ENCODE data around the gene UBE2Q2.
"Not testable (repeated sequence)": the region's sequence is repeated elsewhere in the genome, so short reads cannot be mapped to it uniquely, and the experiment has no call there.

UBE2Q2 gene

GRCh38 chr15:75905231-75905630, 62.0 kb downstream of the UBE2Q2 start:
- TF ChIP-seq, protein P1, sequence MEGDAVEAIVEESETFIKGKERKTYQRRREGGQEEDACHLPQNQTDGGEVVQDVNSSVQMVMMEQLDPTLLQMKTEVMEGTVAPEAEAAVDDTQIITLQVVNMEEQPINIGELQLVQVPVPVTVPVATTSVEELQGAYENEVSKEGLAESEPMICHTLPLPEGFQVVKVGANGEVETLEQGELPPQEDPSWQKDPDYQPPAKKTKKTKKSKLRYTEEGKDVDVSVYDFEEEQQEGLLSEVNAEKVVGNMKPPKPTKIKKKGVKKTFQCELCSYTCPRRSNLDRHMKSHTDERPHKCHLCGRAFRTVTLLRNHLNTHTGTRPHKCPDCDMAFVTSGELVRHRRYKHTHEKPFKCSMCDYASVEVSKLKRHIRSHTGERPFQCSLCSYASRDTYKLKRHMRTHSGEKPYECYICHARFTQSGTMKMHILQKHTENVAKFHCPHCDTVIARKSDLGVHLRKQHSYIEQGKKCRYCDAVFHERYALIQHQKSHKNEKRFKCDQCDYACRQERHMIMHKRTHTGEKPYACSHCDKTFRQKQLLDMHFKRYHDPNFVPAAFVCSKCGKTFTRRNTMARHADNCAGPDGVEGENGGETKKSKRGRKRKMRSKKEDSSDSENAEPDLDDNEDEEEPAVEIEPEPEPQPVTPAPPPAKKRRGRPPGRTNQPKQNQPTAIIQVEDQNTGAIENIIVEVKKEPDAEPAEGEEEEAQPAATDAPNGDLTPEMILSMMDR (IDR thresholded peaks at IDR 0.05; ENCODE audit: control extremely low read depth, extremely low read depth, low read depth, missing control alignments), result no peak
- CTCF ChIA-PET, result no interaction called here
- no peak for DNase-seq (ENCODE audit: extremely low spot score)
- POLR2A ChIA-PET, result no interaction called here

DNA sequence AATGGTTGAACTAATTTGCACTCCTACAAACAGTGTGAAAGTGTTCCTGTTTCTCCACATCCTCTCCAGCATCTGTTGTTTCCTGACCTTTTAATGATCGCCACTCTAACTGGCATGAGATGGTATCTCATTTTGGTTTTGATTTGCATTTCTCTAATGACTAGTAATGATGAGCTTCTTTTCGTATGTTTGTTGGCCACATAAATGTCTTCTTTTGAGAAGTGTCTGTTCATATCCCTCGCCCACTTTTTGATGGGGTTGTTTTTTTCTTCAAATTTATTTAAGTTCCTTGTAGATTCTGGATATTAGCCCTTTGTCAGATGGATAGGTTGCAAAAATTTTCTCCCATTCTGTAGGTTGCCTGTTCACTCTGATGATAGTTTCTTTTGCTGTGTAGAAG, 67.1 kb downstream of the UBE2Q2 start:
- DNase-seq (ENCODE audit: extremely low spot score); POLR2A ChIA-PET: not testable (repeated sequence)
- CTCF ChIA-PET, result interaction anchor here (1.5 to 2.3 kb wide), 2 partner anchors 11 to 14 kb away, joined by 3 to 6 read pairs; no protein-coding TSS in a partner anchor

- POLR2A ChIA-PET, result no interaction called here
- CTCF ChIA-PET, result no interaction called here
- no peak for DNase-seq (ENCODE audit: extremely low spot score)
- TF ChIP-seq, protein P1 (IDR thresholded peaks at IDR 0.05; ENCODE audit: control extremely low read depth, extremely low read depth, low read depth, missing control alignments), result no peak
Observed at GRCh38 chr15:75916978-75917377, 73.7 kb downstream of the UBE2Q2 start.

- no peak for DNase-seq (ENCODE audit: extremely low spot score)
- TF ChIP-seq, protein P1 (IDR thresholded peaks at IDR 0.05; ENCODE audit: control extremely low read depth, extremely low read depth, low read depth, missing control alignments), result no peak
- ChIA-PET POLR2A (no interaction called here), CTCF (interaction anchor here (1.0 to 1.1 kb wide), 2 partner anchors 11 to 15 kb away, joined by 3 read pairs; partner anchors contain the start of gene FBXO22)
Observed at GRCh38 chr15:75918135-75918534, 74.9 kb downstream of the UBE2Q2 start.

DNA sequence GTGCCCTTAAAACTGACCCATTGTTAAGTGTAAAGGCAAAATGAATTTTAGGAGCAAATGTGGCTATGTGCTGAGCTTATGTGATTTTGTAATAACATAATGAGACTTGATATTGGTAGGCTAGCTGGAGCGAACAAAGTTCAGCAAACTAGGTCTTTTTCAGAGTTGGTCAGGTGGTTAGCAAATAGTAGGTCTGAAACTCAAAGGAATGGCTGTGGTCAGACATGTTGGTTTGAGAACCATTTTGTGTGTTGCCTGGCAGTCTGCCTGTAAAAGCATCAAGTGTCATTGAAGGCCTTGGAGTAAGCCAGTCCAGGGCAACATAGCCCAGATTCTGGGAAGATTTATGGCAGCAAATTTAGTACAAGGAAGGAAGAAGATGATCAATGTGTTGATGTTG, 76.8 kb downstream of the UBE2Q2 start:
- no peak for DNase-seq (ENCODE audit: extremely low spot score)
- TF ChIP-seq, protein P1 (IDR thresholded peaks at IDR 0.05; ENCODE audit: control extremely low read depth, extremely low read depth, low read depth, missing control alignments), result no peak
- ChIA-PET CTCF (interaction anchor here (1.2 to 2.9 kb wide), 2 partner anchors 10 to 20 kb away, joined by 3 to 9 read pairs; no protein-coding TSS in a partner anchor), POLR2A (no interaction called here)

- ChIA-PET CTCF (interaction anchor here (0.6 to 2.9 kb wide), 12 partner anchors 8 to 416 kb away, joined by 3 to 9 read pairs (median 3); no protein-coding TSS in a partner anchor), POLR2A (interaction anchor here (0.5 kb wide), 1 partner anchor 354 kb away, joined by 3 read pairs; no protein-coding TSS in a partner anchor)
- TF ChIP-seq, protein P1 (IDR thresholded peaks at IDR 0.05; ENCODE audit: control extremely low read depth, extremely low read depth, low read depth, missing control alignments), result peak; percentile 25
- DNase-seq (ENCODE audit: extremely low spot score), result no peak
Observed at GRCh38 chr15:75921732-75922703, 78.8 kb downstream of the UBE2Q2 start.

DNA sequence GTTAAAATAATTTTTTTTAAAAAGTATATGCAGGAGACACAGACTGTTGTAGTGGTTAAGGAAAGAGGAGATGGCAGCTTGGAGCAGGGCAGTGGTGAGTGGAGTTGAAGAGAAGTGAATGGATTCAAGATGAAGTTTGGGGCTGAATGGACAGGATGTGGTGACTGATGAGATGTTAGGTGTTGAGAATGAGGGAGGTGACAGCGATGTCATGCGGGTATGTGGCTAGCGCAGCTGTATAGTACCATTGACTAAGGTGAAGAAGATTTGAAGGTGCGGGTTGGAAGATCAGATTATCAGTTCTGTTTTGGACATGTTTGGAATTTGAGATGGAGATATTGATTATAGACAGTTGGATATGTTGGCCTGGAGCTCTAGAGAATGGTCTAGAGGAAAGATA, 80.5 kb downstream of the UBE2Q2 start:
- ChIA-PET CTCF (interaction anchor here (0.9 to 1.8 kb wide), 4 partner anchors 8 to 216 kb away, joined by 3 to 6 read pairs (median 4); no protein-coding TSS in a partner anchor), POLR2A (no interaction called here)
- no peak for DNase-seq (ENCODE audit: extremely low spot score)
- TF ChIP-seq, protein P1 (IDR thresholded peaks at IDR 0.05; ENCODE audit: control extremely low read depth, extremely low read depth, low read depth, missing control alignments), result no peak
